HG03066 (cell line): Measurements from ENCODE around the gene RMDN2.
"Not testable (repeated sequence)": the region's sequence is repeated elsewhere in the genome, so short reads cannot be mapped to it uniquely, and the experiment has no call there.

ENCODE experiments used
- ATAC-seq: cut with Tn5 transposase; IDR thresholded peaks from one replicate; pipeline ENCODE4 v1.9.1; 2021; ENCODE audit warnings: low read depth; ENCODE audit not compliant: unreplicated experiment

RMDN2 gene

DNA sequence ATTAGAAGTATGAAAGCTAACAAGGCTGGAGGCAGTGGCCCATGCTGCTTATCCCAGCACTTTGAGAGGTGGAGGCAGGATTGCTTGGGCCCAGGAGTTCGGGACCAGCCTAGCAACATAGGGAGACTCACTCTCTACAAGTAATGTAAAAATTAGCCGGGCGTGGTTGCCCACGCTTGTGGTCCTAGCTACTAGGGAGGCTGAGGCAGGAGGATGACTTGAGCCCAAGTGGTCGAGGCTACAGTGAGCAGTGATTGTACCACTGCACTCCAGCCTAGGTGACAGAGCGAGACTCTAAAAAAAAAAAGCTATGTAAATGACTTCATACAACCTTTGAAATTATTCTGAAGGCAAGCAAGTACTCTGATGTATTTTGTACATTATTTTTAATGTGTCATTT is 1.5 kb downstream of the RMDN2 start:
- ATAC-seq = no peak

DNA sequence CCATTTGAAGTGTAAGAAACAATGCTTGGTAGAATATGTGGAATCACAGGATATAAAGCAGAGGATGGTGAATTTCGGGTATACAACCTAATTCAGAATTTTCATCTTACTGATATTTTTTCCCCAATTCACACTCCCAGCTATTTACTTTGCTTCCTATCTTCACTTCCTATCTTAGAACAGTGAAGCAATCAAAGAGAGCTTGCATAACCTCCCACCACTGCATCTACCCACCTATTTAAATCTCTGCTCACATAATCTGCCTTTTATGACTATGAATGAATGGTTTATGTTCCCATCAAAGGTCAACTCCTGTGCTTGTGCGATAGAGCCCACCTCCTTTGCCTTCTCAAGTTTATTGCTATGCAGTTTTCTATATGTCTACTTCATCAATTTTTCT is 3.3 kb downstream of the RMDN2 start:
- ATAC-seq = no peak

GRCh38 chr2:37930392-37930791 is 5.3 kb downstream of the RMDN2 start:
- ATAC-seq = not testable (repeated sequence)

- not testable (repeated sequence) for ATAC-seq
Observed at GRCh38 chr2:37932873-37933272, 7.8 kb downstream of the RMDN2 start.

GRCh38 chr2:37934591-37935513 is 9.8 kb downstream of the RMDN2 start:
- ATAC-seq = peak; percentile 96

- not testable (repeated sequence) for ATAC-seq
Observed at GRCh38 chr2:37937568-37937967, 12.5 kb downstream of the RMDN2 start.

- ATAC-seq = not testable (repeated sequence)
Observed at GRCh38 chr2:37941267-37941666, 16.2 kb downstream of the RMDN2 start.

GRCh38 chr2:37944268-37944667 is 19.2 kb downstream of the RMDN2 start:
- no peak for ATAC-seq

- no peak for ATAC-seq
Observed at GRCh38 chr2:37947306-37947705, 22.2 kb downstream of the RMDN2 start.

- not testable (repeated sequence) for ATAC-seq
Observed at GRCh38 chr2:37962018-37962739, 37.1 kb downstream of the RMDN2 start.

DNA sequence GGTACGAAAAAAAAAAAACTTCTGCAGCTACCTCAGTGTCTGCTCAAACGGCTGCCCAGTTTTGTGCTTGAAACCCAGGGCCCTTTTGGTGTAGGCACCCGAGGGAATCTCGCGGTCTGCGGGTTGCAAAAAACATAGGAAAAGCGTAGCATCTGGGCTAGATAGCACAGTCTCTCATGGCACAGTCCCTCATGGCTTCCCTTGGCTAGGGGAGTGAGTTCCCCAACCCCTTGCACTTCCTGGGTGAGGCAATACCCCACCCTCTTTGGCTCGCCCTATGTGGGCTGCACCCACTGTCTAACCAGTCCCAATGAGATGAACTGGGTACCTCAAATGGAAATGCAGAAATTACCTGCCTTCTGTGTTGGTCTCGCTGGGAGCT is 37.6 kb downstream of the RMDN2 start:
- not testable (repeated sequence) for ATAC-seq

DNA sequence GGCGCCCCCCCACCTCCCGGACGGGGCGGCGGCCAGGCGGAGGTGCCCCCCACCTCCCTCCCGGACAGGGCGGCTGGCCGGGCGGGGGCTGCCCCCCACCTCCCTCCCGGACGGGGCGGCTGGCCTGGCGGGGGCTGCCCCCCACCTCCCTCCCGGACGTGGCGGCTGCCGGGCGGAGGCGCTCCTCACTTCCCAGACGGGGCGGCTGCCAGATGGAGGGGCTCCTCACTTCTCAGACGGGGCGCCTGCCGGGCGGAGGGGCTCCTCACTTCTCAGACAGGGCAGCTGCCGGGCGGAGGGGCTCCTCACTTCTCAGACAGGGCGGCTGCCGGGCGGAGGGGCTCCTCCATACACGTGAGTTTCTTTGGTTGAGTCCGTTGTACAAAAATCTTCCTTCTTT is 38.8 kb downstream of the RMDN2 start:
- ATAC-seq = not testable (repeated sequence)

DNA sequence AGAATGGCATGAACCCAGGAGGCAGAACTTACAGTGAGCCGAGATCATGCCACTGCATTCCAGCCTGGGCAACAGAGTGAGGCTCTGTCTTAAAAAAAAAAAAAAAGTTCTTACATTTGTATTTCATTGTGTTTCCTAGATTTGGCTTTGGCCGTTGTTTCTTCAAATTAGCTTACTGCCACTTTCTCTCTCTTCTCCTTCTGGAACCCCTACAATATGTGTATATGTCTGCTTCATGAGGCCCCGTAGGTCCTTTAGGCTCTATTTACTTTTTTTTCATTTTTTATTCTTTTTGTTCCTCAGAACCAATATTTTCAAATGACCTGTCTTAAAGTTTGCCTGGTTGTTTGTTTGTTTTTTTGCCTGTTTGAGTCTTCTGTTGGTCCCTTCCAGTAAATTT is 41.2 kb downstream of the RMDN2 start:
- no peak for ATAC-seq

DNA sequence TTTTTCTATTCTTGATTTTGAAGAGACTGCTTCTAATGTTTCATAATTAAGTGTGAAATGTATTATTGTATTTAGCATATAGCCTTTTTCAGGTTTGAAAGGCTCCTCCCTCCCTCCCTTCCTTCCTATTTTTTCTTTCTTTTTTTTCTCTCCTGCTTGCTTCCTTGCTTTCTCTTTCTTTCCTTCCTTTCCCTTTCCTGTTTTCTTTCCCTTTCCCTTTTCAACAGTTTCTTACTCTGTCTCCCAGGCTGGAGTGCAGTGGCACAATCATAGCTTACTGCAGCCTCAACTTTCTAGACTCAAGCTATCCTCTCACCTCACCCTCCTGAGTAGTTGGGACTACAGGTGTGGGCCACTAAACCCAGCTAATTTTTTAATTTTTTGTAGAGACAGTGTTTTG is 44.6 kb downstream of the RMDN2 start:
- no peak for ATAC-seq

DNA sequence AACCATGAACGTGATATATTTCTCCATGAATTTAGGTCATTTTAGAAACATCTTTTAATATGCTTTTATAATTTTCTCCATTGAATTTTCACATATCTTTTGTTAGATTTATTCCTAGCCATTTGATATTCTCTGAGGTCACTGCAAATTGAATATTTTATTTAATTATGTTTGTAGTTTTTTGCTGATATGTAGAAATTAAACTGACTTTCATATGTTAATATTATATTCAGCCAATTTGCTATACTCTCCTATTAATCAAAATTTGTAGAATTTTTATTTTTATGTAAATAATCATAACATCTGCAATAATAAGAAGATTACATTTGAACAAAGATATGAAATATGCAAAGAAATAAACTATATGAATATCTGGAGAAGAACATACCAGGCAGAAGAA is 46.9 kb downstream of the RMDN2 start:
- ATAC-seq = no peak

- no peak for ATAC-seq
Observed at GRCh38 chr2:37973615-37974353, 48.7 kb downstream of the RMDN2 start.

GRCh38 chr2:37975808-37976207 is 50.7 kb downstream of the RMDN2 start:
- no peak for ATAC-seq

DNA sequence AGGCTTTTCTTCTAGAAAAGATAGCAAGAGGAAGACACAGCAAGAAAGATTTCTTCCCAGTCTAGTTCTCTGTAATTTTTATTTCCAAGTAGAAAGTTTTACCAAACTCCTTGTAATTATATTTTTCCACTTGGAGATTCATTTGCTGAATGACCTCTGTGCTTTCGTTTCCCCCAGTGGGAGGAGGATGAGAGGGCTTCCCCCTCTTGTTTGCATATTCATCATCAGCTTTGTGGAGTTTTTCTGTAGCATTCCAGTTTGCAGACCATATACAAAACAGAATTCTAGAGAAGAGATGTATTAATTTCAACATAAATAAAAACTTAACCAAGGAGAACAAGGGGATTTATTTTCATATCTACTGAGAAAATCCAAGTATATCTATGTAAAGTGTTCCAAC is 51.3 kb downstream of the RMDN2 start:
- no peak for ATAC-seq

- ATAC-seq = no peak
Observed at GRCh38 chr2:37982147-37982582, 57.1 kb downstream of the RMDN2 start.

DNA sequence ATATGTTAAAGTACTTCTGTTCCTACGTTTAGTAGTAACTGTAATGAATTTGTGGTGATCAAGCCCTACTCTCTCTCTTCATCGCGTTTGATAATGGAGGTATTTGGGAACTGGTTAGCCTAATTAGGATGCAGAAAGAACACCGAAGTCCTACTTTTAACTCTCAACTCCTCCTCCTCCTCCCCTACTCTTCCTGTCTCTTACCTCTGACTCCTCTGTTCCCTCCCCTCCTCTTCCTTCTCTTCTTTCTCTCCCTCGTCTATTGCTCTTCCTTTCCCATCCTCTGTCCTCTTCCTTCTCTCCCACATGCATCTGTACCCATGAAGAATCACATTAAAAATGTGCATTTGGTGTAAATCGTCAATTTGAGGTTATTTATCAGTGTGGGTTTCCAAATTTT is 57.8 kb downstream of the RMDN2 start:
- ATAC-seq = no peak

GRCh38 chr2:37983719-37984118 is 58.6 kb downstream of the RMDN2 start:
- ATAC-seq = no peak
